HG02759 (cell line): ENCODE measurements around the gene SFXN5.
"Not testable (repeated sequence)": the region's sequence is repeated elsewhere in the genome, so short reads cannot be mapped to it uniquely, and the experiment has no call there.

ENCODE experiments used
- ATAC-seq: cut with Tn5 transposase; IDR thresholded peaks from one replicate; pipeline ENCODE4 v1.9.1; 2021; ENCODE audit warnings: mild to moderate bottlenecking, moderate library complexity; ENCODE audit not compliant: unreplicated experiment

The SFXN5 gene

DNA sequence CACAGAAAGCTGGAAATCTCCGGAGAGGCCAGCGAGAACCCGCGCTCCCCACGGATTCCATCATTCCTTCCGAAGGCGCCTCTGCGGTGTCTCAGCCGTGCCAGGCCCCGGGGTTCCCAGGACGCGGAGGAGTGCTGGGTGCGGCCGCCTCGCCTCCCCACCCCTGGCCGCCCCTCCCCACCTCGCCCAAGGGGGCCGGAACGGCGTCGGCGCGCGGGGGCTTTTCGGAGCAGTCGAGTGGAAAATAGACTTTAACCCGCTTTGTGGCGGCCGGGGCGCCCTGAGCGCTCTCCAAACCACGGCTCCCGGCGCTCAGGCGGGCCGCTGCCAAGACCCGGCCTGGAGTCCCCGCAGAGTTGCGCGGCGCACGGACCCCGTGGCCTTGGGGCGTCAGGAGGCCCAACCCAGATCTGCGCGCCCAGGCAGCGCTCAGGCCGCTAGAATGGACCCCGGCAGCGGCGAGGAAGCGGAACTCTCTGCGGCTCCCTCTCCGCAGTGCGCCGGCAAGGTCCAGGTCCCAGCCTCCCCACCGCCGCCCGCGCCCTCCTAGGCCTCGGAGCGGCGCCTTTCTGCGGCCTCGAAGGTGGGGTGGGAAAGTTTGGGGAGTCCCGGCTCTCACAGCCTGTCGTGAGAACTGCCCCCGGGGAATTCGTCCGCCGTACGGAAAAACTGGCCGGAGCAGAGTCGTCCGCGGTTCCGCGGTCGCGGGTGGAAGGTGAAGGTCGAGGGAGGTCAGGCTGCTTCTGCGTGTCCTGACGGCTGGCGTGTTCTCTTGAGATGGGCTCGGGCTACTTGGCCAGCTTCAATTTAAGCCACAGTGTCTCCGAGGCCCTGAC, 155.4 kb downstream of the SFXN5 start:
- ATAC-seq: peak; percentile 66

GRCh38 chr2:72915320-72915906, 156.1 kb downstream of the SFXN5 start:
- no peak for ATAC-seq

- ATAC-seq: no peak
These were observed 156.8 kb downstream of the SFXN5 start for GRCh38 chr2:72914589-72915319.

GRCh38 chr2:72914206-72914559, 157.3 kb downstream of the SFXN5 start:
- no peak for ATAC-seq

GRCh38 chr2:72913486-72914205, 157.9 kb downstream of the SFXN5 start:
- no peak for ATAC-seq

DNA sequence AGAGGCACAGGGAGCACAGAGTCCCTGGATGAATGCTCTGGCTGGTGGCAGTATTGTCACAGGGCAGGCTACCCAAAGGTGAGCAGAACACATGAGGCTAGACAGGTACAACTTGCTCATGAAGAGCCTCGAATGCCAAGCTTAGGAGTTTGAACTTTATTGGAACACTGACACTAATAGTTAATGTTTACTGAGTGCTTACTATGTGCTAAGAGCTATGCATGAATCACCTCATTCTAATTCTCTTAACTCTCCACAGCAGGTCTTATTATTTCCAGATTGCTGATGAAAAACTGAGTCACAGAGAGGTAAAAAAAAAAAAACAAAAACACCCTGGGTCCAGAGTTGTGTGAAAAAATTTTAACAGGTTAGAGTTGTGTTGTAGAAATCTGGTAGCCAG, 160.3 kb downstream of the SFXN5 start:
- no peak for ATAC-seq

- no peak for ATAC-seq
These were observed 162.8 kb downstream of the SFXN5 start for GRCh38 chr2:72908741-72909140.

GRCh38 chr2:72907369-72907768, 164.1 kb downstream of the SFXN5 start:
- not testable (repeated sequence) for ATAC-seq

GRCh38 chr2:72901426-72901825, 170.1 kb downstream of the SFXN5 start:
- ATAC-seq: no peak

DNA sequence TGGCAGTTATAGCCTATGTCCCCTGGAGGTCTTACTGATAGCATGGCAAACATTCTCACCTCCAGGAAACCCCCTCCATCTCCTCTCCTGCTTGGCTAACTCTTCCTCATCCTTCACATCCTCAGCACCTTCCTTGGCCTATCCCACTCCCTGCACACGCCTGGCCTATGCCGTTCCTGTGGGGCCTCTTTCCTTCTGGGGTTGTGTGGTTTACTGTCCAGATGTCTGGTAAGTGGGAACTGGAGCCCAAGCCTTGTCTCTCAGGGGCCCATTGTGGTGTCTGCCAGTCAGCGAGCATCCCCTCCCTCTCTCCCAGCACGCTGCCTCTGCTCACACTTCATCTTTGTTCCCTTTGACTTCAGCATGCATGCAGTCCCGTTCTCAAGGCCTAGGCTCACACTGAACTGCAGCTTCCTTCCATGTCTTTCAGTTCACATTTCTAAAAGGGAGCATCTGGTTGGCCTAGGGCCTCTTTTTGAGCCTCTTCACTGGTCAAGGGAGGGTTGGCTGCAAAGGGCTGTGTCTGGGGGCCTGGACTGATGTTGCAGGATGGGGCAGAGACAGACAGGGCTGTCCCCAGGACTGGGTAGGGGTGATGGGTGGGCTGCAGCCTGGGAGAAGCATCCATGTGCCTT, 171.2 kb downstream of the SFXN5 start:
- no peak for ATAC-seq

DNA sequence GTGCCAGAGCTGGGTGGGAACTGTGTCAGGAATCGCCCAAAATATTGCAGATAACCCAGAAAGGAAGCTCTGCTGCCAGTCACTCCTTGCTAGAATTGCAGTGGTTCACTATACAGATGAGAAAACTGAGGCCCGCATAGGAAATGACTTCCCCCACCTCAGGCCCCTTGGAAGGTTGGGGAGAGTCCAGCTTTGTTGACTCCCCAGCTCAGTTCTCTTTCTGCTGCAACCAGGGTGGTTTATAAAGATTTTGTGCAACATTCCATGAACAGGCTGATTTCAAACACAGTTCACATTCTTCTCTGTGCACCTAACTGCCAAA, 173.0 kb downstream of the SFXN5 start:
- no peak for ATAC-seq

GRCh38 chr2:72897785-72898584, 173.5 kb downstream of the SFXN5 start:
- ATAC-seq: no peak

GRCh38 chr2:72896446-72896845, 175.1 kb downstream of the SFXN5 start:
- no peak for ATAC-seq

GRCh38 chr2:72895759-72896281, 175.7 kb downstream of the SFXN5 start:
- no peak for ATAC-seq

- no peak for ATAC-seq
These were observed 176.4 kb downstream of the SFXN5 start for GRCh38 chr2:72895154-72895553.

DNA sequence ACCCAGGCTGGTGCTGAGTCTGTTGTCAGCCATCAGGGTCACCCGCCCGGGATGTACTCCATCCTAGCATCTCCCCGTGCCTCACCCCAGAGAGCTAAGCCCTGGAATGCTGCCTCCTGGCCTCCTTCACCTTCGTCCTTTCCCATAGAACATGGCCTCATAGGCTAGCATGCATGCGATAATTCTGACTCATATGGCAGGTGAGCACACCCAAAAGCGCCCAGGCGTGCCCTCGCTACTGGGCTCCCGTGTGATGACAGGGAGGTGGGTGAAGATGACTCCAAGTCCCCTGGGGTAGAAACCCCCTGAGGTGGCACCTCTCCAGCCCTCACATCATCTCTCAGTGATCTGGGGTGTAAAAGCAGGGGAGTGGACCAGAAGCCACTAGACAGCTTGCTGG, 177.0 kb downstream of the SFXN5 start:
- no peak for ATAC-seq

- peak; percentile 72 for ATAC-seq
These were observed 177.8 kb downstream of the SFXN5 start for GRCh38 chr2:72893594-72894319.

DNA sequence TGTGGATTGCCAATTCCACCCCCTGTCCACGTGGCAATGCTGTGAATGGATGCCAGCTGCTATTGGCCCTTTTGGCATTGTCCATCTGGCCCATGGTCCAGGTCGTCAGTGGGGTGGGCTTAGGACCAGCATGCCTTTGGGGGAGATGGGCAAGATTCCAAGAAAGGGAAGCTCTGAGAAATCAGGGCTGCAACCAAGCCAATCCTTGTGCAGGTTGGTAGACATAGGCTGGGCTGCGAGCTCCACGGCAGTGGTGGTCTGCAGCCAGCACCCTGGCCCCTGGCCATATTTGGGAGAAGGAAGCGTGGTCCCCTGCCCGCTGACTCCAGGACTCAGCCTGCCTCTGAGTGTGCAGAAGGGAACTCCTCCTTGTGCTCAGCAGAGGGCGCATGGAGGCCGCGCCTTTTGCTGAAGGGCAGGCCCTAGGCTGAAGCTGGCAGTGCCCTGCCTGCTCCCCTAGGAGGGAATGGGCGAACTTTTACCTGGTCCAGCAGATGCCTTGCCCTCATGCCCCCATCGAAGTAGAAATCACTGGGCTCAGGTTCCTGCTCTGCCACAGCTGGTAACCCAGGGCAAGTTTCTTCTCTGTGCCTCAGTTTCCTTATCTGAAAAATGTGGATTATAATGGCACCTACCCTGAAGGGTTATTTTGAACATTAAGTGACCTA, 178.9 kb downstream of the SFXN5 start:
- peak; percentile 67 for ATAC-seq
